EL (cell line): ENCODE measurements around the gene EXOG.

ENCODE experiments used
- DNase-seq: peaks from one replicate; pipeline ENCODE4 v3.0.0-alpha.2; 2016

Gene EXOG

GRCh38 chr3:38549082-38549481 is 52.9 kb downstream of the EXOG start:
- DNase-seq = no peak

- DNase-seq = no peak
Measured at GRCh38 chr3:38549486-38549885, 53.3 kb downstream of the EXOG start.

GRCh38 chr3:38549957-38550840 is 54.1 kb downstream of the EXOG start:
- DNase-seq = no peak

- DNase-seq = no peak
Measured at GRCh38 chr3:38551026-38551832, 55.1 kb downstream of the EXOG start.

- no peak for DNase-seq
Measured at GRCh38 chr3:38552364-38552763, 56.2 kb downstream of the EXOG start.

GRCh38 chr3:38553071-38553470 is 56.9 kb downstream of the EXOG start:
- DNase-seq = no peak

- no peak for DNase-seq
Measured at GRCh38 chr3:38554127-38554827, 58.1 kb downstream of the EXOG start.

GRCh38 chr3:38555149-38555840 is 59.2 kb downstream of the EXOG start:
- no peak for DNase-seq

GRCh38 chr3:38555926-38556325 is 59.8 kb downstream of the EXOG start:
- DNase-seq = no peak

- no peak for DNase-seq
Measured at GRCh38 chr3:38556640-38557358, 60.7 kb downstream of the EXOG start.

GRCh38 chr3:38558864-38559263 is 62.7 kb downstream of the EXOG start:
- DNase-seq = no peak

- DNase-seq = no peak
Measured at GRCh38 chr3:38560284-38560683, 64.1 kb downstream of the EXOG start.

GRCh38 chr3:38560996-38561717 is 65.0 kb downstream of the EXOG start:
- no peak for DNase-seq

- DNase-seq = no peak
Measured at GRCh38 chr3:38561746-38562466, 65.8 kb downstream of the EXOG start.

- no peak for DNase-seq
Measured at GRCh38 chr3:38562467-38562925, 66.4 kb downstream of the EXOG start.

GRCh38 chr3:38563070-38563885 is 67.1 kb downstream of the EXOG start:
- DNase-seq = no peak

GRCh38 chr3:38563886-38564270 is 67.7 kb downstream of the EXOG start:
- no peak for DNase-seq

GRCh38 chr3:38564631-38565338 is 68.6 kb downstream of the EXOG start:
- DNase-seq = no peak
